NK-92 (cell line): ENCODE results near the gene ST6GALNAC3.

Experiments used
- DNase-seq: peaks from one replicate; lab custom pipeline; 2025; ENCODE audit not compliant: unreplicated experiment; lab: John Stamatoyannopoulos, UW

Gene ST6GALNAC3

GRCh38 chr1:76186554-76187170 is 112.1 kb downstream of the ST6GALNAC3 start:
- no peak for DNase-seq

- no peak for DNase-seq
These were observed 112.9 kb downstream of the ST6GALNAC3 start for GRCh38 chr1:76187436-76187835.

GRCh38 chr1:76189310-76189709 is 114.8 kb downstream of the ST6GALNAC3 start:
- no peak for DNase-seq

- no peak for DNase-seq
These were observed 116.3 kb downstream of the ST6GALNAC3 start for GRCh38 chr1:76190749-76191424.

GRCh38 chr1:76191561-76191960 is 117.0 kb downstream of the ST6GALNAC3 start:
- DNase-seq = no peak

- no peak for DNase-seq
These were observed 123.9 kb downstream of the ST6GALNAC3 start for GRCh38 chr1:76198452-76198851.

GRCh38 chr1:76202670-76203069 is 128.1 kb downstream of the ST6GALNAC3 start:
- no peak for DNase-seq

- no peak for DNase-seq
These were observed 128.6 kb downstream of the ST6GALNAC3 start for GRCh38 chr1:76203127-76203526.

GRCh38 chr1:76209238-76209637 is 134.7 kb downstream of the ST6GALNAC3 start:
- no peak for DNase-seq

- no peak for DNase-seq
These were observed 135.1 kb downstream of the ST6GALNAC3 start for GRCh38 chr1:76209648-76210047.

- DNase-seq = no peak
These were observed 135.6 kb downstream of the ST6GALNAC3 start for GRCh38 chr1:76210160-76210559.

GRCh38 chr1:76218888-76219287 is 144.3 kb downstream of the ST6GALNAC3 start:
- no peak for DNase-seq

- DNase-seq = no peak
These were observed 144.8 kb downstream of the ST6GALNAC3 start for GRCh38 chr1:76219366-76219818.

GRCh38 chr1:76224752-76225151 is 150.2 kb downstream of the ST6GALNAC3 start:
- no peak for DNase-seq

- no peak for DNase-seq
These were observed 151.0 kb downstream of the ST6GALNAC3 start for GRCh38 chr1:76225526-76225925.

GRCh38 chr1:76227621-76228020 is 153.1 kb downstream of the ST6GALNAC3 start:
- no peak for DNase-seq

GRCh38 chr1:76229279-76230005 is 154.9 kb downstream of the ST6GALNAC3 start:
- DNase-seq = no peak

- DNase-seq = no peak
These were observed 156.3 kb downstream of the ST6GALNAC3 start for GRCh38 chr1:76230842-76231281.

GRCh38 chr1:76231320-76231719 is 156.8 kb downstream of the ST6GALNAC3 start:
- no peak for DNase-seq

- no peak for DNase-seq
These were observed 158.1 kb downstream of the ST6GALNAC3 start for GRCh38 chr1:76232666-76233065.

- no peak for DNase-seq
These were observed 159.5 kb downstream of the ST6GALNAC3 start for GRCh38 chr1:76234061-76234460.

- DNase-seq = no peak
These were observed 162.7 kb downstream of the ST6GALNAC3 start for GRCh38 chr1:76237211-76237610.
